Mesenchymal stem cell (in vitro differentiated cells and primary cell): Measurements from ENCODE around the gene TAF1C.

Experiments used
- DNase-seq: peaks from one replicate; pipeline ENCODE4 v3.0.0-alpha.2; 2013
- H2AFZ ChIP-seq: one replicate; pipeline ENCODE4 v1.6.1; 2013; ENCODE audit warnings: low read depth, mild to moderate bottlenecking, control low read depth, inconsistent platforms, low read length, moderate library complexity
- H2AK5ac ChIP-seq: 2 replicates; pipeline ENCODE4 v1.6.1; 2013; ENCODE audit warnings: low read length, moderate library complexity, mild to moderate bottlenecking, inconsistent platforms; ENCODE audit not compliant: severe bottlenecking
- H2BK120ac ChIP-seq: one replicate; pipeline ENCODE4 v1.6.1; 2013; ENCODE audit warnings: low read depth, mild to moderate bottlenecking, inconsistent platforms, low read length, moderate library complexity
- H2BK12ac ChIP-seq, 2 experiments: one replicate each; pipeline ENCODE4 v1.6.1; 2013; ENCODE audit warnings: inconsistent platforms in 2 of 2, low read length in 2 of 2, mild to moderate bottlenecking in 2 of 2, moderate library complexity in 2 of 2, control low read depth in 1 of 2
- H2BK15ac ChIP-seq: one replicate; pipeline ENCODE4 v1.6.1; 2013; ENCODE audit warnings: mild to moderate bottlenecking, low read depth, inconsistent platforms; ENCODE audit not compliant: poor library complexity, severe bottlenecking
- H2BK5ac ChIP-seq: 2 replicates; pipeline ENCODE4 v1.6.1; 2013; ENCODE audit warnings: low read depth, mild to moderate bottlenecking, low read length, control low read depth, inconsistent platforms; ENCODE audit not compliant: poor library complexity, severe bottlenecking
- H3K14ac ChIP-seq, 2 experiments: one replicate each; pipeline ENCODE4 v1.6.1; 2013; ENCODE audit warnings: inconsistent platforms in 2 of 2, low read length in 2 of 2, control low read depth in 1 of 2, mild to moderate bottlenecking in 1 of 2, moderate library complexity in 1 of 2
- H3K18ac ChIP-seq, 2 experiments: one replicate each; pipeline ENCODE4 v1.6.1; 2013; ENCODE audit warnings: inconsistent platforms in 2 of 2, low read length in 2 of 2, control low read depth in 1 of 2, low read depth in 1 of 2, mild to moderate bottlenecking in 1 of 2
- H3K23ac ChIP-seq, 2 experiments: one replicate each; pipeline ENCODE4 v1.6.1; 2013; ENCODE audit warnings: inconsistent platforms in 2 of 2, low read length in 2 of 2, mild to moderate bottlenecking in 2 of 2, moderate library complexity in 2 of 2, control low read depth in 1 of 2
- H3K27ac ChIP-seq: 2 replicates; pipeline ENCODE4 v1.5.1; 2013; ENCODE audit warnings: mild to moderate bottlenecking, moderate library complexity, low read length, control low read depth, inconsistent platforms; ENCODE audit not compliant: poor library complexity, severe bottlenecking
- H3K27me3 ChIP-seq, 2 experiments: 2 replicates each; pipeline versions ENCODE4 v1.6.1 to v1.7.0; 2013; ENCODE audit warnings: low read length in 2 of 2, mild to moderate bottlenecking in 2 of 2, moderate library complexity in 2 of 2, control low read depth in 1 of 2, inconsistent platforms in 1 of 2; ENCODE audit not compliant: control insufficient read depth in 1 of 2, insufficient read depth in 1 of 2
- H3K36me3 ChIP-seq, 2 experiments: 2 replicates each; pipeline versions ENCODE4 v1.6.1 to v1.7.0; 2013; ENCODE audit warnings: low read length in 2 of 2, control low read depth in 1 of 2, inconsistent platforms in 1 of 2, low read depth in 1 of 2, mild to moderate bottlenecking in 1 of 2; ENCODE audit not compliant: insufficient read depth in 2 of 2, control insufficient read depth in 1 of 2
- H3K4ac ChIP-seq, 2 experiments: one replicate each; pipeline ENCODE4 v1.6.1; 2013; ENCODE audit warnings: inconsistent platforms in 2 of 2, low read length in 2 of 2, mild to moderate bottlenecking in 2 of 2, moderate library complexity in 2 of 2, control low read depth in 1 of 2, low read depth in 1 of 2
- H3K4me1 ChIP-seq: 2 replicates; pipeline ENCODE4 v1.6.1; 2013; ENCODE audit warnings: low read depth, low read length, control low read depth; ENCODE audit not compliant: control insufficient read depth, insufficient read depth
- H3K4me2 ChIP-seq: 2 replicates; pipeline ENCODE4 v1.6.1; 2013; ENCODE audit warnings: low read length, mild to moderate bottlenecking, inconsistent platforms; ENCODE audit not compliant: poor library complexity, severe bottlenecking
- H3K4me3 ChIP-seq, 2 experiments: 2 replicates each; pipeline versions ENCODE4 v1.5.1 to v1.7.0; 2013; ENCODE audit warnings: low read length in 2 of 2, mild to moderate bottlenecking in 2 of 2, control low read depth in 1 of 2, low read depth in 1 of 2; ENCODE audit not compliant: insufficient read depth in 1 of 2
- H3K79me1 ChIP-seq: replicated peaks from 2 replicates; pipeline ENCODE4 v1.6.1; 2013; ENCODE audit warnings: mild to moderate bottlenecking, control low read depth, low read length, inconsistent platforms; ENCODE audit not compliant: poor library complexity, severe bottlenecking
- H3K9ac ChIP-seq: 2 replicates; pipeline ENCODE4 v1.7.0; 2013; ENCODE audit warnings: mild to moderate bottlenecking, low read length, moderate library complexity
- H3K9me3 ChIP-seq: 2 replicates; pipeline ENCODE4 v1.7.0; 2013; ENCODE audit warnings: mild to moderate bottlenecking, low read length; ENCODE audit not compliant: control insufficient read depth
- H4K8ac ChIP-seq: one replicate; pipeline ENCODE4 v1.6.1; 2013; ENCODE audit warnings: inconsistent platforms, mild to moderate bottlenecking, low read length, moderate library complexity
- H4K91ac ChIP-seq: one replicate; pipeline ENCODE4 v1.6.1; 2013; ENCODE audit warnings: mild to moderate bottlenecking, low read length, inconsistent platforms
- WGBS: methylation state at CpG from one replicate; pipeline ENCODE4 v1.1.7; 2013; ENCODE audit warnings: mixed read lengths; 5-methylcytosine and 5-hydroxymethylcytosine counted together

The TAF1C gene

DNA sequence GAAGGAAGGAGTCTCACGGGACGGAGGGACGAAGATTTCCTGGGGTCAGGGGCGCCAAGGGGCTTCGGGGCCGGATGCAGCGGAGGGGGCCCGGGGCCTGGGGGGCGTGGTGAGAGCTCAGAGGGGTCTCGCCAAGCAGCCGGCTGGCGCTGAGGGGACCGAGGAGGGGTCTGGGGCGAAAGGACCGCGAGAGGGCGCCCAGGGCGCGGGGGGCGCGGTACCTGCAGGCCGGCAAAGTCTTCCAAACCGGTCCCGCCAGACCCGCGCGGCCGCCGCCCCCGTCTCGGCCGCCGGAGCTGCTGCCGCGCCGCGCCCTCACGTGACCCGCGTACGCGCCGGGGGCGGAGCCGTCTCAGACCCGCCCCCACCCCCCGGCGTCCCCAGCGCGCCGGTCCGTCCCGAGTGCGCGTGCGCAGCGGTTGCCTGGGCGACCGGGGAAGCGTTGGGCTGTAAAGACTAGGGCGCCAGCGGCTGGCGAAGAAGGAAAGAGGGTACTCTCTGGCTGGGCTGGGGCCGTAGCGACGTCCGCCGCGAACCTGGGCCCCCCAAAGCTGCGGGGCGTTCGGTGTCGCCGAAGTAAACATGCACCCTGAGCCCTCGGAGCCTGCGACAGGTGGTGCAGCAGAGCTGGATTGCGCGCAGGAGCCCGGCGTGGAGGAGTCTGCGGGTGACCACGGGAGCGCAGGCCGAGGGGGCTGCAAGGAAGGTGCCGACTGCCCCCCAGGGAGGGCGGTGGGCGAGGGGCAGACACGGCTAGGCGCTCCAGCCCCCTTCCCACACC is 41.8 kb downstream of the TAF1C start, which contains the start of the genes DNAAF1 and HSDL1:
TSS of gene DNAAF1 (plus strand) at position 450 of the 781 bp plus-strand sequence. CDS start at position 583, 133 bp downstream.
TSS of gene HSDL1 (minus strand) at position 319 of the 781 bp plus-strand sequence. CDS start 13,856 bp downstream, outside the sequence.
- Histone ChIP-seq H3K4me3 (peak within 1 kb of the TSS; percentile 91 to 96), H2AK5ac (no peak within 1 kb of the TSS), H3K4ac (peak within 1 kb of the TSS in 1 of 2 experiments; percentile 89), H3K79me1 (peaks cover 11% of the 10 kb centered on the region), H3K14ac (peak within 1 kb of the TSS in 1 of 2 experiments; percentile 76), H3K4me1 (peaks cover 6% of the 10 kb centered on the region), H2AFZ (peak within 1 kb of the TSS; percentile 100), H2BK15ac (no peak within 1 kb of the TSS), H3K36me3 (no peaks in the 10 kb centered on the region), H3K9me3 (no peaks in the 10 kb centered on the region), H4K8ac (peak within 1 kb of the TSS; percentile 81), H2BK5ac (peak within 1 kb of the TSS; percentile 19), H4K91ac (peak within 1 kb of the TSS; percentile 59), H2BK12ac (no peak within 1 kb of the TSS), H3K9ac (peak within 1 kb of the TSS; percentile 87), H3K27ac (no peak within 1 kb of the TSS), H2BK120ac (peak within 1 kb of the TSS; percentile 80), H3K27me3 (peaks cover 6 to 16% of the 10 kb centered on the region in 2 experiments), H3K4me2 (peak within 1 kb of the TSS; percentile 100), H3K18ac (peak within 1 kb of the TSS; percentile 87 to 95), H3K23ac (peak within 1 kb of the TSS in 1 of 2 experiments; percentile 70)
- WGBS = under 1% methylated on average over 79 of the region's 89 CpGs
- DNase-seq = peak; percentile 82

DNA sequence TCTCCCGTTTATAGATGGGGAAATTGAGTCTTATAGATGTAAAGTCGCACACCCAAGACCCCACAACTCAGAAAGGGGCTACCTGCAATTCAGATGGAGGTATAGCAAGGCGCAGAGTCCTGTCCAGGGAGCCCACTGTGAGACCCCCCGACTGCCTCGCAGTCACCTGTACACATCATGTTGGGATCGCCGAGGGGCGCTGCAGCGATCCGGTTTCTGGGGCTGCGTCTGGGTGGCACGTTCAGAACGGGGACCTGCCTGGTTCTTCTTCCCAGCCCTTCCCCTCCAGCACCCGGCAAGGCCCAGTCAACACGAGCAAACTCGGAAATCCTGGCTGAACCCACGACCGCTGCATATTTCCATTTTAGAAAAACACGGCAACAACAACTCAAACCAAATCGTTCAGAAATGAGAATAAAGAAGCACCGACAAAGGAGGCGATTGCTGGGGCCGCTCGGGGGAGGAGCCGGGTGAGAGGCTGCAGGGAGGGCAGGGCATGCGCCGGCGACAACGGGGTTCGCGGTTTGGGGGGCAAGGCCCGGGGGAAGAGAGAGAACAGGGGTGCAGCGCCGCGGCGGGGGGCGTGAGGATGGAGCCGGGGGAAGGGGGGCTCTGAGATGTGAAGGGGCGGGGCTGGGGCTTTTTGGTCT is 42.5 kb downstream of the TAF1C start:
- Histone ChIP-seq H3K27ac (no peak overlapping the region), H2BK15ac (no peak overlapping the region), H3K23ac (peak overlapping the region in 1 of 2 experiments; percentile 32), H3K4me2 (peak overlapping the region; percentile 81), H3K36me3 (no peaks in the 10 kb centered on the region), H2AK5ac (no peak overlapping the region), H3K9ac (peak overlapping the region; percentile 87), H3K79me1 (peaks cover 14% of the 10 kb centered on the region), H3K9me3 (no peaks in the 10 kb centered on the region), H3K4ac (peak overlapping the region in 1 of 2 experiments; percentile 26), H3K4me1 (peaks cover 6% of the 10 kb centered on the region), H3K27me3 (peaks cover 6 to 15% of the 10 kb centered on the region in 2 experiments), H3K18ac (peak overlapping the region; percentile 87 to 95), H2BK12ac (no peak overlapping the region), H2BK5ac (no peak overlapping the region), H2AFZ (peak overlapping the region; percentile 57), H2BK120ac (peak overlapping the region; percentile 80), H3K4me3 (peak overlapping the region; percentile 91 to 96), H4K91ac (no peak overlapping the region), H3K14ac (no peak overlapping the region), H4K8ac (no peak overlapping the region)
- DNase-seq = peak; percentile 41
- WGBS = 2% methylated on average over 31 of the region's 39 CpGs

- Histone ChIP-seq H3K4ac (no peak overlapping the region), H3K14ac (no peak overlapping the region), H4K91ac (peak overlapping the region; percentile 13), H3K4me3 (peak overlapping the region; percentile 25 to 91), H3K4me2 (peak overlapping the region; percentile 81), H3K79me1 (peaks cover 19% of the 10 kb centered on the region), H3K9me3 (no peaks in the 10 kb centered on the region), H2AK5ac (no peak overlapping the region), H2BK15ac (no peak overlapping the region), H3K36me3 (no peaks in the 10 kb centered on the region), H4K8ac (no peak overlapping the region), H3K27ac (no peak overlapping the region), H3K27me3 (peaks cover 6 to 15% of the 10 kb centered on the region in 2 experiments), H3K18ac (no peak overlapping the region), H3K4me1 (peaks cover 9% of the 10 kb centered on the region), H2BK12ac (no peak overlapping the region), H2BK5ac (no peak overlapping the region), H3K9ac (peak overlapping the region; percentile 87), H2BK120ac (no peak overlapping the region), H3K23ac (no peak overlapping the region), H2AFZ (no peak overlapping the region)
- DNase-seq = peak; percentile 12
- 44% methylated on average over 10 of the region's 13 CpGs for WGBS
Observed at GRCh38 chr16:84143784-84144199, 43.1 kb downstream of the TAF1C start.

- H3K4me3 ChIP-seq = peak overlapping the region in 1 of 2 experiments; percentile 91
- no peak overlapping the region for H3K23ac ChIP-seq
- H3K27ac ChIP-seq = no peak overlapping the region
- WGBS = 100% methylated on average over 1 of the region's 1 CpG
- H3K9me3 ChIP-seq = no peaks in the 10 kb centered on the region
- no peak overlapping the region for H2BK5ac ChIP-seq
- H4K8ac ChIP-seq = no peak overlapping the region
- no peak overlapping the region for H3K9ac ChIP-seq
- H3K79me1 ChIP-seq = peaks cover 22% of the 10 kb centered on the region
- H2AK5ac ChIP-seq = no peak overlapping the region
- H3K36me3 ChIP-seq = no peaks in the 10 kb centered on the region
- no peak overlapping the region for H2AFZ ChIP-seq
- no peak overlapping the region for H4K91ac ChIP-seq
- no peak for DNase-seq
- H3K4ac ChIP-seq = no peak overlapping the region
- H2BK15ac ChIP-seq = no peak overlapping the region
- no peak overlapping the region for H2BK120ac ChIP-seq
- H3K4me1 ChIP-seq = peaks cover 11% of the 10 kb centered on the region
- H3K4me2 ChIP-seq = no peak overlapping the region
- peaks cover 6 to 13% of the 10 kb centered on the region in 2 experiments for H3K27me3 ChIP-seq
- H3K18ac ChIP-seq = no peak overlapping the region
- H3K14ac ChIP-seq = no peak overlapping the region
- H2BK12ac ChIP-seq = no peak overlapping the region
Observed at GRCh38 chr16:84143081-84143480, 43.8 kb downstream of the TAF1C start.
